Panc1 (cell line): ENCODE data around the gene SMTNL1. TPM values are rescaled to one million over a fixed set of nuclear protein-coding genes. Genes with fewer than 3 reads are reported as not detected.

ENCODE experiments used
- ATAC-seq: fragments of 200-7000 bp; cut with Tn5 transposase; 2 replicates; pipeline ENCODE4 v1.9.1; 2020; ENCODE audit warnings: mild to moderate bottlenecking, moderate library complexity
- BruUV-seq: library from RNA; stranded (reverse); fragments of 400-500 nt; replicated peaks from 2 replicates; lab custom pipeline; 2021; lab: Mats Ljungman, UMichigan
- CTCF ChIA-PET: fragments of 300-600 bp; sonication (Branson Sonifier 250); formaldehyde crosslinking; loops from one replicate; lab custom pipeline; 2022; ENCODE audit warnings: antibody characterized with exemption; lab: Charles Lee
- POLR2A ChIA-PET: fragments of 300-600 bp; sonication (Branson Sonifier 250); formaldehyde crosslinking; loops from one replicate; lab custom pipeline; 2022; ENCODE audit warnings: antibody characterized with exemption; lab: Charles Lee
- DNase-seq: peaks from one replicate; pipeline ENCODE4 v3.0.0-alpha.2; 2010; ENCODE audit warnings: low read depth, low spot score
- H3K27ac ChIP-seq: 2 replicates; pipeline ENCODE4 v1.5.1; 2011; ENCODE audit warnings: mild to moderate bottlenecking, low read length, inconsistent platforms
- H3K27me3 ChIP-seq: fragments of 200-500 bp; sonication (Bioruptor generic); 2 replicates; pipeline ENCODE4 v1.6.0; 2014; ENCODE audit warnings: low read length, inconsistent platforms; ENCODE audit not compliant: control insufficient read depth, insufficient read depth
- H3K36me3 ChIP-seq: fragments of 200-500 bp; sonication (Bioruptor generic); 2 replicates; pipeline ENCODE4 v1.5.1; 2014; ENCODE audit warnings: inconsistent platforms, mild to moderate bottlenecking, low read length, moderate library complexity; ENCODE audit not compliant: control insufficient read depth, insufficient read depth
- H3K4me1 ChIP-seq: 2 replicates; pipeline ENCODE4 v1.5.1; 2011; ENCODE audit warnings: inconsistent platforms, mild to moderate bottlenecking, low read length, moderate library complexity; ENCODE audit not compliant: control insufficient read depth, insufficient read depth
- H3K4me3 ChIP-seq, 2 experiments: 2 replicates each; pipeline ENCODE4 v1.5.1; 2011 to 2012; ENCODE audit warnings: low read depth in 2 of 2, low read length in 2 of 2, mild to moderate bottlenecking in 2 of 2, inconsistent platforms in 1 of 2, moderate library complexity in 1 of 2
- H3K9me3 ChIP-seq: fragments of 200-500 bp; sonication (Bioruptor generic); 2 replicates; pipeline ENCODE4 v1.5.1; 2014; ENCODE audit warnings: low read depth, mild to moderate bottlenecking, inconsistent platforms, low read length, moderate library complexity; ENCODE audit not compliant: control insufficient read depth, insufficient read depth
- POLR2AphosphoS5 ChIP-seq: IDR thresholded peaks from 2 replicates; pipeline ENCODE4 v1.6.1; 2012; ENCODE audit warnings: mild to moderate bottlenecking, low read depth, low read length, moderate library complexity
- REST ChIP-seq, 2 experiments: IDR thresholded peaks; 2 replicates each; pipeline ENCODE4 v1.6.1; 2011 to 2012; ENCODE audit warnings: low read depth in 2 of 2, control low read depth in 1 of 2, low read length in 1 of 2, mild to moderate bottlenecking in 1 of 2, moderate library complexity in 1 of 2; ENCODE audit not compliant: insufficient read depth in 1 of 2
- SIN3A ChIP-seq: IDR thresholded peaks from 2 replicates; pipeline ENCODE4 v1.6.1; 2012; ENCODE audit warnings: low read depth, mild to moderate bottlenecking, low read length, moderate library complexity, borderline replicate concordance; ENCODE audit not compliant: insufficient read depth
- TCF7L2 ChIP-seq: IDR thresholded peaks from 2 replicates; pipeline ENCODE4 v1.6.1; 2011; ENCODE audit warnings: mild to moderate bottlenecking, low read depth, low read length, inconsistent platforms
- in situ Hi-C: cut with HindIII; loops from 2 replicates; pipeline ENCODE4 v1.10.0; 2016; ENCODE audit warnings: low sequenced_read_pairs, low pct_unique_long_range_greater_than_20kb
- intact Hi-C: fragments of 100-400 bp; cut with micrococcal nuclease; formaldehyde crosslinking; loops from one replicate; pipeline ENCODE4 v1.10.0; 2022; ENCODE audit not compliant: unreplicated experiment
- total RNA-seq: library from RNA; stranded (reverse); gene quantifications from one replicate; pipeline ENCODE4 v1.2.1, GENCODE V29; 2021; ENCODE audit not compliant: unreplicated experiment
- TF ChIP-seq, protein P1 (sequence below): fragments of 450-650 bp; IDR thresholded peaks from 2 replicates; pipeline ENCODE4 v1.5.1; 2017; ENCODE audit warnings: mild to moderate bottlenecking

SMTNL1 gene
- total RNA-seq, 1 experiment from 2014 or later = not detected

GRCh38 chr11:57500515-57500914 lies 36.9 kb upstream of the SMTNL1 start:
- TF ChIP-seq POLR2AphosphoS5 (no peak), SIN3A (no peak), REST (IDR thresholded peaks at IDR 0.05; ENCODE audit: insufficient read depth in 1 of 2, low read depth in 2 of 2, low read length in 1 of 2) (no peak), TCF7L2 (no peak)
- TF ChIP-seq, protein P1, sequence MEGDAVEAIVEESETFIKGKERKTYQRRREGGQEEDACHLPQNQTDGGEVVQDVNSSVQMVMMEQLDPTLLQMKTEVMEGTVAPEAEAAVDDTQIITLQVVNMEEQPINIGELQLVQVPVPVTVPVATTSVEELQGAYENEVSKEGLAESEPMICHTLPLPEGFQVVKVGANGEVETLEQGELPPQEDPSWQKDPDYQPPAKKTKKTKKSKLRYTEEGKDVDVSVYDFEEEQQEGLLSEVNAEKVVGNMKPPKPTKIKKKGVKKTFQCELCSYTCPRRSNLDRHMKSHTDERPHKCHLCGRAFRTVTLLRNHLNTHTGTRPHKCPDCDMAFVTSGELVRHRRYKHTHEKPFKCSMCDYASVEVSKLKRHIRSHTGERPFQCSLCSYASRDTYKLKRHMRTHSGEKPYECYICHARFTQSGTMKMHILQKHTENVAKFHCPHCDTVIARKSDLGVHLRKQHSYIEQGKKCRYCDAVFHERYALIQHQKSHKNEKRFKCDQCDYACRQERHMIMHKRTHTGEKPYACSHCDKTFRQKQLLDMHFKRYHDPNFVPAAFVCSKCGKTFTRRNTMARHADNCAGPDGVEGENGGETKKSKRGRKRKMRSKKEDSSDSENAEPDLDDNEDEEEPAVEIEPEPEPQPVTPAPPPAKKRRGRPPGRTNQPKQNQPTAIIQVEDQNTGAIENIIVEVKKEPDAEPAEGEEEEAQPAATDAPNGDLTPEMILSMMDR = no peak
- Histone ChIP-seq H3K27ac (no peak overlapping the region), H3K27me3 (no peaks in the 10 kb centered on the region), H3K9me3 (no peaks in the 10 kb centered on the region), H3K4me3 (no peak overlapping the region), H3K4me1 (peaks cover 6% of the 10 kb centered on the region; the same call in 1 of the 2 replicates), H3K36me3 (no peaks in the 10 kb centered on the region)
- ATAC-seq (no peak), DNase-seq (no peak)
- CTCF ChIA-PET = no interaction called here
- no TSS peak for BruUV-seq
- intact Hi-C loops (no loop called here), in situ Hi-C loops (no loop called here)
- POLR2A ChIA-PET = no interaction called here

GRCh38 chr11:57500926-57501325 lies 36.5 kb upstream of the SMTNL1 start:
- DNase-seq = no peak
- in situ Hi-C loops = no loop called here

More at GRCh38 chr11:57500926-57501325, 36.5 kb upstream of the SMTNL1 start:
- Histone ChIP-seq H3K9me3 (no peaks in the 10 kb centered on the region), H3K27me3 (no peaks in the 10 kb centered on the region), H3K27ac (no peak overlapping the region), H3K4me3 (no peak overlapping the region), H3K4me1 (peaks cover 6% of the 10 kb centered on the region; the same call in 1 of the 2 replicates), H3K36me3 (no peaks in the 10 kb centered on the region)
- ChIA-PET CTCF (no interaction called here), POLR2A (no interaction called here)
- intact Hi-C loops = no loop called here
- ATAC-seq = no peak
- TF ChIP-seq, protein P1 = no peak
- TF ChIP-seq POLR2AphosphoS5 (no peak), REST (IDR thresholded peaks at IDR 0.05; ENCODE audit: insufficient read depth in 1 of 2, low read depth in 2 of 2, low read length in 1 of 2) (no peak), SIN3A (no peak), TCF7L2 (no peak)
- BruUV-seq = no TSS peak
